Fibroblast of lung (primary cell): ENCODE data around the gene SLC35A2.

Experiments
- CTCF ChIP-seq, 2 donors: IDR thresholded peaks in 1 of 2; conservative IDR thresholded peaks in 1 of 2; 1 replicate in 1 of 2; 2 replicates in 1 of 2; pipeline ENCODE4 v1.5.1; 2011 to 2012; ENCODE audit warnings: low read length in 2 of 2, control low read depth in 1 of 2, inconsistent platforms in 1 of 2, low read depth in 1 of 2, mild to moderate bottlenecking in 1 of 2
- EZH2 ChIP-seq: IDR thresholded peaks from 2 replicates; pipeline ENCODE4 v1.5.1; 2012; ENCODE audit warnings: low read length, control low read depth, mild to moderate bottlenecking; ENCODE audit errors: missing control alignments

GRCh38 chrX:48904180-48904579, 7.3 kb downstream of the SLC35A2 start:
- no peak for TF ChIP-seq EZH2
- TF ChIP-seq CTCF (conservative IDR thresholded peaks at IDR 0.05 in 1 of 2, IDR thresholded peaks at IDR 0.05 in 1 of 2; ENCODE audit: low read depth in 1 of 2, low read length in 2 of 2) = no peak
